SK-N-SH treated with all-trans-retinoic acid at 6 μM for 48 hours (cell line): ENCODE measurements around the gene TNFAIP8.

Experiments used
- ATAC-seq: fragments of 200-7000 bp; cut with Tn5 transposase; 3 replicates; pipeline ENCODE4 v1.9.1; 2020; ENCODE audit warnings: mild to moderate bottlenecking, moderate library complexity
- ARNTL ChIP-seq: fragments of 450-650 bp; formaldehyde crosslinking; IDR thresholded peaks from 2 replicates; pipeline ENCODE4 v1.5.0; 2020; ENCODE audit warnings: low read depth, mild to moderate bottlenecking, moderate library complexity, borderline replicate concordance
- BACH2 ChIP-seq: fragments of 250-450 bp; sonication (Bioruptor Pico); IDR thresholded peaks from 2 replicates; pipeline ENCODE4 v1.9.0; 2021; ENCODE audit warnings: mild to moderate bottlenecking, borderline replicate concordance
- CSDC2 ChIP-seq: fragments of 250-450 bp; sonication (Bioruptor Pico); IDR thresholded peaks from 2 replicates; pipeline ENCODE4 v1.5.0; 2020; ENCODE audit warnings: mild to moderate bottlenecking, moderate library complexity
- CSRNP3 ChIP-seq: fragments of 250-450 bp; sonication (Bioruptor Pico); IDR thresholded peaks from 2 replicates; pipeline ENCODE4 v1.5.1; 2021; ENCODE audit warnings: mild to moderate bottlenecking, moderate library complexity
- ESRRG ChIP-seq: fragments of 250-450 bp; sonication (Bioruptor Pico); IDR thresholded peaks from 2 replicates; pipeline ENCODE4 v1.6.1; 2021; ENCODE audit warnings: mild to moderate bottlenecking
- GLIS3 ChIP-seq: fragments of 250-450 bp; sonication (Bioruptor Pico); IDR thresholded peaks from 2 replicates; pipeline ENCODE4 v1.5.0; 2020; ENCODE audit warnings: mild to moderate bottlenecking, moderate library complexity
- ISL1 ChIP-seq: fragments of 250-450 bp; sonication (Bioruptor Pico); IDR thresholded peaks from 2 replicates; pipeline ENCODE4 v2.1.2; 2022; ENCODE audit warnings: mild to moderate bottlenecking, moderate library complexity
- OSR1 ChIP-seq: fragments of 250-450 bp; sonication (Bioruptor Pico); IDR thresholded peaks from 2 replicates; pipeline ENCODE4 v1.8.0; 2022; ENCODE audit warnings: moderate library complexity, mild to moderate bottlenecking, inconsistent platforms
- PATZ1 ChIP-seq: fragments of 250-450 bp; sonication (Bioruptor Pico); IDR thresholded peaks from 2 replicates; pipeline ENCODE4 v1.8.0; 2020; ENCODE audit warnings: mild to moderate bottlenecking, moderate library complexity, borderline replicate concordance
- POU6F1 ChIP-seq: fragments of 250-450 bp; sonication (Bioruptor Pico); IDR thresholded peaks from 2 replicates; pipeline ENCODE4 v1.8.0; 2021; ENCODE audit warnings: low read depth, mild to moderate bottlenecking, moderate library complexity, borderline replicate concordance
- PPARA ChIP-seq: fragments of 250-450 bp; sonication (Bioruptor Pico); IDR thresholded peaks from 2 replicates; pipeline ENCODE4 v1.5.0; 2020; ENCODE audit warnings: mild to moderate bottlenecking, borderline replicate concordance
- RARB ChIP-seq: fragments of 250-450 bp; sonication (Bioruptor Pico); IDR thresholded peaks from 2 replicates; pipeline ENCODE4 v1.8.0; 2021; ENCODE audit warnings: mild to moderate bottlenecking, moderate library complexity
- SNAI2 ChIP-seq: fragments of 250-450 bp; sonication (Bioruptor Pico); IDR thresholded peaks from 2 replicates; pipeline ENCODE4 v1.5.0; 2020; ENCODE audit warnings: mild to moderate bottlenecking, moderate library complexity
- TCF4 ChIP-seq: fragments of 250-450 bp; sonication (Bioruptor Pico); IDR thresholded peaks from 2 replicates; pipeline ENCODE4 v1.8.0; 2021; ENCODE audit warnings: mild to moderate bottlenecking, moderate library complexity, borderline replicate concordance
- TOX ChIP-seq: fragments of 250-450 bp; sonication (Bioruptor Pico); IDR thresholded peaks from 2 replicates; pipeline ENCODE4 v1.8.0; 2021; ENCODE audit warnings: mild to moderate bottlenecking, moderate library complexity, borderline replicate concordance
- ZC3H10 ChIP-seq: fragments of 250-450 bp; sonication (Bioruptor Pico); IDR thresholded peaks from 2 replicates; pipeline ENCODE4 v1.5.1; 2021; ENCODE audit warnings: mild to moderate bottlenecking, moderate library complexity
- ZFP30 ChIP-seq: fragments of 450-650 bp; formaldehyde crosslinking; IDR thresholded peaks from 2 replicates; pipeline ENCODE4 v1.5.0; 2022; ENCODE audit warnings: mild to moderate bottlenecking, moderate library complexity
- ZNF565 ChIP-seq: fragments of 450-650 bp; formaldehyde crosslinking; conservative IDR thresholded peaks from 2 replicates; pipeline ENCODE4 v1.5.0; 2020; ENCODE audit warnings: low read depth, mild to moderate bottlenecking, moderate library complexity
- ZNF70 ChIP-seq: fragments of 450-650 bp; formaldehyde crosslinking; IDR thresholded peaks from 2 replicates; pipeline ENCODE4 v1.5.0; 2020; ENCODE audit warnings: mild to moderate bottlenecking, moderate library complexity
- ZNF8 ChIP-seq: fragments of 450-650 bp; formaldehyde crosslinking; IDR thresholded peaks from 2 replicates; pipeline ENCODE4 v1.5.0; 2020; ENCODE audit warnings: mild to moderate bottlenecking, moderate library complexity
- TF ChIP-seq, protein P1 (sequence below): fragments of 250-450 bp; sonication (Bioruptor Pico); IDR thresholded peaks from 2 replicates; pipeline ENCODE4 v1.5.0; 2020; ENCODE audit warnings: mild to moderate bottlenecking, moderate library complexity

The TNFAIP8 gene

GRCh38 chr5:119363936-119364335, 8.1 kb downstream of the TNFAIP8 start:
- ATAC-seq: no peak
- no peak for TF ChIP-seq CSDC2
- TF ChIP-seq ISL1 (CRISPR knock-in tag): no peak
- no peak for TF ChIP-seq PPARA (CRISPR knock-in tag)
- no peak for TF ChIP-seq TCF4 (CRISPR knock-in tag)
- no peak for TF ChIP-seq GLIS3 (CRISPR knock-in tag)
- TF ChIP-seq ESRRG (CRISPR knock-in tag): no peak
- TF ChIP-seq PATZ1: no peak
- TF ChIP-seq ARNTL (CRISPR knock-in tag): no peak
- TF ChIP-seq, all 23 proteins: peak for 0

- TF ChIP-seq POU6F1 (CRISPR knock-in tag) (no peak), ISL1 (CRISPR knock-in tag) (no peak), TCF4 (CRISPR knock-in tag) (no peak), ARNTL (CRISPR knock-in tag) (no peak), ZFP30 (CRISPR knock-in tag) (no peak), OSR1 (CRISPR knock-in tag) (no peak), ZC3H10 (no peak), ZNF565 (CRISPR knock-in tag) (no peak), CSRNP3 (CRISPR knock-in tag) (no peak), ESRRG (CRISPR knock-in tag) (no peak), ZNF8 (CRISPR knock-in tag) (no peak), BACH2 (CRISPR knock-in tag) (no peak), RARB (CRISPR knock-in tag) (no peak), CSDC2 (no peak), PATZ1 (no peak), PPARA (CRISPR knock-in tag) (no peak), GLIS3 (CRISPR knock-in tag) (no peak), SNAI2 (CRISPR knock-in tag) (no peak), ZNF70 (no peak)
- TF ChIP-seq, protein P1, sequence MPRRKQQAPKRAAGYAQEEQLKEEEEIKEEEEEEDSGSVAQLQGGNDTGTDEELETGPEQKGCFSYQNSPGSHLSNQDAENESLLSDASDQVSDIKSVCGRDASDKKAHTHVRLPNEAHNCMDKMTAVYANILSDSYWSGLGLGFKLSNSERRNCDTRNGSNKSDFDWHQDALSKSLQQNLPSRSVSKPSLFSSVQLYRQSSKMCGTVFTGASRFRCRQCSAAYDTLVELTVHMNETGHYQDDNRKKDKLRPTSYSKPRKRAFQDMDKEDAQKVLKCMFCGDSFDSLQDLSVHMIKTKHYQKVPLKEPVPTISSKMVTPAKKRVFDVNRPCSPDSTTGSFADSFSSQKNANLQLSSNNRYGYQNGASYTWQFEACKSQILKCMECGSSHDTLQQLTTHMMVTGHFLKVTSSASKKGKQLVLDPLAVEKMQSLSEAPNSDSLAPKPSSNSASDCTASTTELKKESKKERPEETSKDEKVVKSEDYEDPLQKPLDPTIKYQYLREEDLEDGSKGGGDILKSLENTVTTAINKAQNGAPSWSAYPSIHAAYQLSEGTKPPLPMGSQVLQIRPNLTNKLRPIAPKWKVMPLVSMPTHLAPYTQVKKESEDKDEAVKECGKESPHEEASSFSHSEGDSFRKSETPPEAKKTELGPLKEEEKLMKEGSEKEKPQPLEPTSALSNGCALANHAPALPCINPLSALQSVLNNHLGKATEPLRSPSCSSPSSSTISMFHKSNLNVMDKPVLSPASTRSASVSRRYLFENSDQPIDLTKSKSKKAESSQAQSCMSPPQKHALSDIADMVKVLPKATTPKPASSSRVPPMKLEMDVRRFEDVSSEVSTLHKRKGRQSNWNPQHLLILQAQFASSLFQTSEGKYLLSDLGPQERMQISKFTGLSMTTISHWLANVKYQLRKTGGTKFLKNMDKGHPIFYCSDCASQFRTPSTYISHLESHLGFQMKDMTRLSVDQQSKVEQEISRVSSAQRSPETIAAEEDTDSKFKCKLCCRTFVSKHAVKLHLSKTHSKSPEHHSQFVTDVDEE (CRISPR knock-in tag): no peak
- TF ChIP-seq, all 23 proteins: peak for 0
- ATAC-seq: peak; percentile 57; the same call in 2 of the 3 replicates
Measured at GRCh38 chr5:119365847-119366539, 10.2 kb downstream of the TNFAIP8 start.

DNA sequence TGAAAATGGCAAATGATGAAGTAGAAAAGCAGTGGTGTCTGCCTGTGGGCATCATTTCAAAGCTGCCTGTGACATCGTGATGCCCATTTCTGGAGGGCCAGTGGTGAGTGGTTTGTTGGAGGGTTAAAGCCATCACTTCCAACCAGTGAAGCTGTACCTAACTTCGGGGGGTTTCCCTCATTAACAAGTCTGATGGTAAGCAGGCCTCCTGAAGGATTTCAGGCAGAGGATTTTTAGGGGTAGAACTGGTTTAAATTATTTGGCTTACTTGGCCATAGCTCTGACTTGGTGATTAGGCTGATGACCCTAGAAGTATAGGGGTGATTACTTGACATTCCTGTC, 10.7 kb downstream of the TNFAIP8 start:
- ATAC-seq: no peak; the same call in 2 of the 3 replicates
- TF ChIP-seq ZNF70 (no peak), BACH2 (CRISPR knock-in tag) (no peak), TOX (no peak)
